KG1 (cell line): ENCODE data around the gene ATG4B.
A peak's percentile ranks its signal among the peaks of the same experiment; 100 is the strongest.

Experiments
- DNase-seq: peaks from one replicate; lab custom pipeline; 2025; lab: John Stamatoyannopoulos, UW

ATG4B gene

DNA sequence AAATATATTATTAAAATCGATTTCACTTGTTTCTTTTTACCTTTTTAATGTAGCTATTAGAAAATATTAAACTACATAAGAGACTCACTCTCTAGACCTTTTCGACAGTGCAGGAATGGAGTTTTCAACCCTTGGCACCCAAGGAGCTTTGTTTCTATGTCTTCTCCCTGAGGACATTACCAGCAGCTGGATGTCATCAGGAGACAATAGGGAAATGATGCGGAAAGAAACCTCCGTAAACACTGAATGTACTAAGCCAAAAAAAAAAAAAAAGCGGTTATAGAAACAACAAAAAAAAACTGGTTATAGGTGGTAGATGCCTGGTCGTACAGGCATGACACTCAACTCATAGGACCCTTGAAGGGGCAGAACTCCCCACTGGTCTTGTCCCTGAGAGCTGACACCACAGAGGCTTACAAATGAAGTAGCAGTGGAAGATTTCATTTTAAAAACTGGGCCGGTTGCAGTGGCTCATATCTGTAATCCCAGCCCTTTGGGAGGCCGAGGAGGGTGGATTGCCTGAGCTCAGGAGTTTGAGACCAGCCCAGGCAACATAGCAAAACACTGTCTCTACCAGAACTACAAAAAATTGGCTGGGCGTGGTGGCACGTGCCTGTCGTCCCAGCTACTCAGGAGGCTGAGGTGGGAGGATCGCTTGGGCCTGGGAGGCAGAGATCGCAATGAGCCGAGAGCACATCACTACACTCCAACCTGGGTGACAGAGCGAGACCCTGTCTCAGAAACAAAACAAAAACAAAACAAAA lies 24.3 kb upstream of the ATG4B start:
- no peak for DNase-seq

DNA sequence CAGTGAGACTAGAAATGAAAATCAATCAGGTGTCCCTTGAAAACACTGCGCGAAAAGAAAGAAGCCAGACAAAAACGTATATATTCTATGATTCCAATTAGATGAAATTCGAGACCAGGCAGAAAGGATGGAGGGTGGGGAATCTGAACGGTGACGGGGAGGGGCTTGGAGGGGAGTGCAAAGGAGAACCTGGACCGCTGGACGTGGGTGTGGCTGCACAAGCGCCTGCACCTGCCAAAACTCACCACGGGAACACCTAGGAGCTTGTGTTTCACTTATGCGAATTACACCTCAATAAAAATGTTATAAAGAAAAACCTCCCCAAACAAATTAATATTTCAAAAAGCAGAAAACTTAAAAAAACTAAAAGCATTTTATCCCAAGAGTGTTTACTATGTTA lies 22.5 kb upstream of the ATG4B start:
- DNase-seq = no peak

GRCh38 chr2:241615522-241616052 lies 21.9 kb upstream of the ATG4B start:
- DNase-seq = no peak

DNA sequence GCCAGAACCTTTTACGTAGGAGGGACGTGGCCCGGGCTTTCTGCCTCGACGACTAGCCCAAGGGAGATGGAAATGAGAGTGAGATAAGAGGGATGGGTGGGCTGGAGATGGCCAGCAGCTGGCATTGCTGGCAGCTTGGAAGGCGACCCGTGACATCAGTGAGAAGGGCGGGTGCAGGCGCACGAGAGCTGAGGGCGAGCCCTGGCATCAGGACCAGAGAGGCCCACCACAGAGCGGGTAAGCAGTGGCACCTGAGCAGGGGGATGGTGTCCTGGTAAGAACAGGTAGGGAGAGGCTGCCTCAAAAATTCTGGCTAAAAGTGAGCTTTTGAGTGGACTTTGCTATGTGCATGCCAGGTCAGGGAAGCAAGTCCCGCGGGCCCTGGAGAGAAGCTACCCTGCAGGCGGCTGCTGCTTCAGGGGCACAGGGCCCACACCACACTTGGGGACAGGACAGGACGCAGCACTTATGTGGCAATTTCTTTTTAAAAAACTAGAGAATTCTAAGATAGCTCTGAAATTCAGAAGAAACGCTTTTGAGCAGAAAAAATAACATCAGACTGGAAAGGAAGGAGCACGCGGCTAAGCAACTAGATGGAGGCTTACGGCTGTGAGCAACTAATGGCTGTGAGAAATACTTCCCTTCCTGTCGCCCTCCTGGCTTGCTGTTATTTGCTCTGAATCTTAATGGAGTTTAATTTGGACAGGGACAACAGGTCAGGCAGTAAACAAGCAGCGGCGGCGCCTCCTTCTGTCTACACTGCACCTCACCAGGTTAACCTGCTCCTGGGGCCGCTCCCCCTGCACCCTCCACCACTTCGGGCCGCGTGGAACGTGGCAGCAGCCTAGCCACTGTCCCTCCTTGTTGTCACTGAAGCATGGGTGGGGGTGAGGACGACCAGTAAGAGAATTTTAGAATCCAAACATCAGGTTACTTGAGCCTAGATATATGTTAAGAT lies 21.0 kb upstream of the ATG4B start:
- DNase-seq = no peak

DNA sequence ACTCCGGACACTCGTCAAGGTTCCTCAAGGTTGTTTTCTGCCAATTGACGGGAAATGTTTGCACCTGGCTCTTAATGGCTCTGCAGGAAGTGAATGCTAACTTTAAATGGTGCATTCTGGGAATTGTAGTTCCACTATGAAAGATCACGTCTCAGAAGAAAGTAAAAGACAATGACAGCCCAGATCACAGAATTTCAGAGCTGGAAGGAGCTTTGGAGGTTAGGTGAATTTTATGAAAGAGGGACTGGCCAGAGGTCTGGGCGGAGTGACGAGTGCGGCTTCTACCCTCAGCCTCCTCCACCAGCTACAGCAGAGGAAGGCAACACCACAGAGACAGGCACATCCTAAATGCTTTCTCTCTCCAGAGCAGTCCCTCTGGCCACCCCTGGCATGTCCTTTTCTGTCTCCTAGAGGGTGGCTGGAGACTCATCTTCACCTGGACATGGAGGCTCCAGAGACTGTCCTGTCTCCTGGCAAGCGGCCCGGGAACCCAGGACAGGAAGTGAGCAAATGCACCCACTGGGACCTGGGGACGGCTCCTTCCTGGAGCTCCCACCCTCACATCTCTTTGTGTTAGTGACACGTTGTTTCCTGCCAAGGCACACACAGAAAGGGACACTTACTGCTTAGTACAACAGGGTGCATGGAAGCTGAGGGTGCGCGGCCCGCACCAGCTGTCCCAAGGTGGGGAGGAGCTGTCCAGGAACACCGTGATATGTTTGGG lies 19.9 kb upstream of the ATG4B start:
- DNase-seq = no peak

DNA sequence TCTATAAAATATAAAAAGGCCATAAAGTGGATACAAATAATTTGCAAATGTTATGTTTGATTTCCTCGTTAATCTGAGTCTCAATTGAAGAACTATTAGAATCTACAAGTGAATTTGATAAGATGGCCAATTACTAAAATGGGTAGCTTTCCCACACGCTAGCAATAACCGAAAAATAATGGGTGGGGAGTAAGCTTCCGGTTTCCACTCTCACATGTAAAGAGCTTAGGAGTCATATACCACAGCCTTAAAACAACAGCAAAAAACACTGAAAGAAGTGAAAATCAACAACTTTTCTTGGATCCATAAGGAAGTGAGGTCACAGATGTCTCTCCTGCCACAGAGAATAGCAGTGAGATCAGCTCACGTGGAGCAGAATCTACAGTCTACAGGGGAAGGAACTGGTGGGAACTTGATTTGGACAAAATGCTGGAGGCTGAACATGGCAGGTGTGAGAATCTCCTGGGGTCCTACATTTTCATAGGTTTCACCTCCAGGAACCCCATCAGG lies 19.1 kb upstream of the ATG4B start:
- DNase-seq = no peak

GRCh38 chr2:241618829-241619228 lies 18.7 kb upstream of the ATG4B start:
- DNase-seq = no peak

GRCh38 chr2:241619597-241620418 lies 17.7 kb upstream of the ATG4B start:
- no peak for DNase-seq

DNA sequence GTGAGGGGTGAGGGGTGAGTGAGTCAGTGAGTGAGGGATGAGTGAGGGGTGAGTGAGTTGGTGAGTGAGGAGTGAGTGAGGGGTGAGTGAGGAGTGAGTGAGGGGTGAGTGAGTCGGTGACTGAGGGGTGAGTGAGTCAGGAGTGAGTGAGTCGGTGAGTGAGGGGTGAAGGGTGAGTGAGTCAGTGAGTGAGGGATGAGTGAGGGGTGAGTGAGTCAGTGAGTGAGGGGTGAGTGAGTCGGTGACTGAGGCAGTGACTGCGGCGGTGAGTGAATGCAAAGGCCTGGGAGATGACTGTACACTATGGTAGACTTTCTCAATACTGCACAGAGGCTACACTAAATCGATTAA lies 17.1 kb upstream of the ATG4B start:
- DNase-seq = no peak

- DNase-seq = no peak
These were observed 9.8 kb upstream of the ATG4B start for GRCh38 chr2:241627675-241628074.

DNA sequence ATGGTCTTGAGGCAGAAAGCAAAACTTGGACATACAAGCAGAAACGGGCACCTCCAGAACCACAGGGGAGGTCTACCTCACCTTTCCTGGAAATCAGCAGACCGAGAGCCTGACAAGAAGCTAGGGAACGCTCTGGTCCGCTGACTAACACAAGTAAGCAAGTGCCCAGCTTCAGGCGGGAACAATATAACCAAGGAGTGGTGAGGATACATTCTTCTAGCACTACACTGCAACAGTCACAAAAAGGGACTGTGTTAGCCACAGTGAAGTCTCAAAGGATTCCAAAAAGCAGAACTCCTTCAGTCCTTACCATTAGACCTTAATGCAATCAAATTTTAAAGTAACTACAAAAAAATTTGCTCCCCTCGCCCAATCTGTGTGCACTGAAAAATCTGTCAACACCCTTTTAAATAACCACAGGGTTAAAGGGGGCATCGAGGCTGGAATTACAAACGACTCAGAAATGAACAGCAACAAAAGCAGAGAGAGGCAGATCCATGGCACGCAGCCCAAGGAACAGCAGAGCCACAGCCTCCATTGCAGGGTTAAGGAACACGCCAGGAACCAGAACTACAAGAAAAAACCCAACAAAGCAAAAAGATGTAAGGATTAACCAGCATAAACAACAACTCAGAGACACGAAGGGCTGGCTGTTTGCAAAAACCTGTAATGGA lies 7.6 kb upstream of the ATG4B start:
- no peak for DNase-seq

GRCh38 chr2:241632478-241633325 lies 4.8 kb upstream of the ATG4B start:
- DNase-seq = no peak

DNA sequence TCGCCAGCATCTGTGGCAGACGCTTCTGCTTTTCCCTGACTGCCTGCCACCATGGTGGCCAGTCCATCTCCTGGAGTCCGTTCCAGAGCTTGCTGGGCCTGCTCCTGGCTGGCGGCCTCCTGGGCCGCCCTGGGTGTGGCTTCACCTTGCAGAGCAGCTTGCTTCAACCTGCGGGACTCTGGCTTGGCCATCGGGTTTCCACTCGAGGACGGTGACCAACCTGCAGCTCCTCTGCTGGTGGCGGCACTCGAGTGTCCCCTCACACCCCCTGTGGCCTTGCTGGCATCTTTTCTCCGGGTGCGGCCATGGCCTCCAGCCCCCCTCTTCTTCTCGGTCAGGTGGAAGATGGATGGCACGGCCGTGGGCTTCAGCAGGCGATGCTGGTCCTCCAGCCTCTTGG lies 3.9 kb upstream of the ATG4B start:
- no peak for DNase-seq

DNA sequence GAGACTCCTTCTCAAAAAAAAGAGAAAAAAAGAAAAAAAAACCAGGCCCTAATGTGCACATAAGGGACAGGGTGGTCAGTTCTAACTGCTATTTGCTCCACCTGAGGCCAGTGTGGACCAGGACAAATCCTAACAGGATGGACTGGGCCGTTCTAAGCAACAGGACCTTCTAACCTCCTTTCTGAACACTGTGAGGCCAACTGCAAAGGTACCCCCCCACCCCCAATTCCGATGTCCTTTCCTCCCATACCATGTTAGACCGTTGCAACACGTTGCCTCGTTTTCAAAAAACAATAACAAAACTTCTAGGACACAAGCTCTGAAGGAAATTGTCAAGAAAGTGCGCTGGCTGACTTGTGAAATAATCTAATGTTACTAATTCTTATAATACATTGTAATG lies 1.7 kb upstream of the ATG4B start:
- DNase-seq = no peak

DNA sequence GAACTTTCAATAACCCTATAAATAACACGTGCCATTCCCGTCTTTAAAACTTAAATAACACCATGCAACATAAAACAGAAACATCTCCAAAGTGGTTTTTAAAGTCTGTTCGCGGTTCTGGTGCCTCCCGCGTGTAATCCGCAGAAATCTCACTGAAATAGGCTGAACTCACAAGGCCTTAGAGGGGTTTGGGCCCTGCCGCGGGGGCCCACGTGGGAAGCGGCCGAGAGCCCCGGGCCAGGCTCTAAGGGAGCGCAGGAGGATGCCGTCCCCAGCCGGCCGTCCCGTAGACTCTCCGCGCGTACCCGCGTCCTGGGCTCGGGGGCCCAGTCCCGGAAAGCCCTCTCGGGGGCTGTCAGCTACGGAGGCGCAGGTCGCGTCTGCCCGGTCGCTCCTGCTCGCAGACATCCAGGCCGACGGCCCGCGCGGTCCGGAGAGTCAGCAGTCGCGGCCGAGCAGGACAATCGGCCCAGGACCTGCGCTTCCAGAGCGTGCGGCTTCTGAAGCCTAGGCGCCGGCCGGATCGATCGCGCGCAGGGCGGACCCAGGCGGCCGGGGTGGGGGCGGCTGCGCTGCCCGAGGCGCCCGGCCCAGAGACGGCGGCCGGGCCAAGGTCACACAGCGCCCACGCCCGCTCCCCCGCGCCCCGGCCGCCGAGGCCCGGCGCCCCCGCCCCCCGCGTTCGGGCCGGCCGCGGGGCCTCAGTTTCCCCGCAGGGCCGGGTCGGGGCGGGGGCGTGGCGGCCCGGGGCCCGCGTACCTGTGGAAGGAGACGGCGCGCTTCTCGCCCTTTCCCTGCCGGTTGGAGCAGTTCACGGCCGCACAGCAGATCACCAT lies 1.1 kb upstream of the ATG4B start:
- DNase-seq = peak; percentile 18

- no peak for DNase-seq
These were observed 535 bp downstream of the ATG4B start for GRCh38 chr2:241637795-241638660.

DNA sequence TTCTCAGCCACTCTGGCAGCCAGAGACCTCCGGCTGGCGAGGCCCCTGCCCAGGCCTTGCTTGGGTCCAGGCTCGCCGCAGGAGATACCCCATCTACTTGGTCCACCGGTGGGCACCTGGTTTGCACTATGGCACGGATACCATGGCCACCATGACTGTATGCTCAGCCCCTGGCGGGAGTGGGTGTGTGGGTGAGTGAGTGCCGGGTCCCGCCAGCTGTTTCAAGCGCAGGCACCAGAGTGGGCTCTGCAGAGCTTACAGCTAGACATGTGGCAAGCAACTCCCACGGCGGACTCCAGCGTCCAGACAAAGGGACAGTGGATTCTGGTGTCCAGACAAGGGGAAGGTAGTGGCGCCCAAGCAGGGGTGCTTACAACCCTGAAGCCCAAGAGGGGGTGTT lies 1.4 kb downstream of the ATG4B start:
- no peak for DNase-seq

- DNase-seq = no peak
These were observed 1.9 kb downstream of the ATG4B start for GRCh38 chr2:241639385-241639784.
